WTC11 (cell line): ENCODE measurements around the gene NR3C1. TPM values are rescaled to one million over a fixed set of nuclear protein-coding genes. Genes with fewer than 3 reads are reported as not detected.

Source experiments
- ATAC-seq: fragments of 200-7000 bp; cut with Tn5 transposase; 2 replicates; pipeline ENCODE4 v1.10.0; 2021; ENCODE audit warnings: mild to moderate bottlenecking, moderate library complexity
- Bru-seq: library from RNA; stranded (reverse); fragments of 400-500 nt; gene quantifications from one replicate; lab custom pipeline; 2021; lab: Mats Ljungman, UMichigan
- CTCF ChIA-PET: fragments of 300-600 bp; sonication (Branson Sonifier 250); formaldehyde crosslinking; loops from one replicate; lab custom pipeline; 2021; ENCODE audit warnings: antibody characterized with exemption; lab: Charles Lee
- POLR2A ChIA-PET: fragments of 350-600 bp; sonication (Branson Sonifier 250); formaldehyde crosslinking; loops from one replicate; lab custom pipeline; 2021; ENCODE audit warnings: antibody characterized with exemption; lab: Charles Lee
- DNase-seq: peaks from one replicate; pipeline ENCODE4 v3.0.0; 2021; ENCODE audit warnings: low spot score
- H3K27ac Mint-ChIP-seq: 2 replicates; pipeline ENCODE4 v1.8.0; 2021; ENCODE audit warnings: mixed read lengths
- H3K27me3 Mint-ChIP-seq: 2 replicates; pipeline ENCODE4 v1.8.0; 2021; ENCODE audit warnings: low read depth, mild to moderate bottlenecking, moderate library complexity, mixed read lengths
- H3K36me3 Mint-ChIP-seq: 2 replicates; pipeline ENCODE4 v1.8.0; 2021; ENCODE audit warnings: mixed read lengths
- H3K4me1 Mint-ChIP-seq: 2 replicates; pipeline ENCODE4 v1.8.0; 2022; ENCODE audit warnings: mixed read lengths
- H3K4me3 Mint-ChIP-seq: 2 replicates; pipeline ENCODE4 v1.8.0; 2021; ENCODE audit warnings: mild to moderate bottlenecking, moderate library complexity, mixed read lengths
- H3K9me3 Mint-ChIP-seq: 2 replicates; pipeline ENCODE4 v1.8.0; 2021; ENCODE audit warnings: mixed read lengths
- AR ChIP-seq: fragments of 250-450 bp; sonication (Bioruptor Pico); IDR thresholded peaks from 2 replicates; pipeline ENCODE4 v1.9.0; 2021; ENCODE audit warnings: mild to moderate bottlenecking
- CBFB ChIP-seq: sonication (generic); formaldehyde crosslinking; IDR thresholded peaks from 2 replicates; pipeline ENCODE4 v1.8.1; 2022; ENCODE audit warnings: mild to moderate bottlenecking, low read depth, missing genetic modification reagents
- CREB1 ChIP-seq: sonication (generic); formaldehyde crosslinking; IDR thresholded peaks from 2 replicates; pipeline ENCODE4 v1.8.0; 2023; ENCODE audit warnings: mild to moderate bottlenecking, missing genetic modification reagents
- ESRRA ChIP-seq: sonication (generic); formaldehyde crosslinking; IDR thresholded peaks from 2 replicates; pipeline ENCODE4 v1.8.1; 2022; ENCODE audit warnings: mild to moderate bottlenecking, missing genetic modification reagents, borderline replicate concordance
- FOXJ3 ChIP-seq: sonication (generic); formaldehyde crosslinking; IDR thresholded peaks from 2 replicates; pipeline ENCODE4 v1.9.0; 2021; ENCODE audit warnings: missing genetic modification reagents, mild to moderate bottlenecking, borderline replicate concordance
- FOXP1 ChIP-seq: sonication (generic); formaldehyde crosslinking; IDR thresholded peaks from 2 replicates; pipeline ENCODE4 v1.8.0; 2022; ENCODE audit warnings: missing genetic modification reagents, mild to moderate bottlenecking, moderate library complexity, borderline replicate concordance
- GABPB1 ChIP-seq: sonication (generic); formaldehyde crosslinking; IDR thresholded peaks from 2 replicates; pipeline ENCODE4 v1.8.1; 2023; ENCODE audit warnings: mild to moderate bottlenecking, missing genetic modification reagents
- HMGXB4 ChIP-seq: sonication (generic); formaldehyde crosslinking; IDR thresholded peaks from 2 replicates; pipeline ENCODE4 v1.8.1; 2023; ENCODE audit warnings: mild to moderate bottlenecking, moderate library complexity, missing genetic modification reagents
- JAZF1 ChIP-seq: fragments of 250-450 bp; sonication (Bioruptor Pico); IDR thresholded peaks from 2 replicates; pipeline ENCODE4 v1.9.0; 2021; ENCODE audit warnings: moderate library complexity, mild to moderate bottlenecking, inconsistent platforms
- PREB ChIP-seq: sonication (generic); formaldehyde crosslinking; IDR thresholded peaks from 2 replicates; pipeline ENCODE4 v1.8.1; 2022; ENCODE audit warnings: mild to moderate bottlenecking, missing genetic modification reagents, moderate library complexity, borderline replicate concordance
- RELA ChIP-seq: sonication (generic); formaldehyde crosslinking; IDR thresholded peaks from 2 replicates; pipeline ENCODE4 v1.8.1; 2022; ENCODE audit warnings: missing genetic modification reagents, mild to moderate bottlenecking, borderline replicate concordance
- ZBTB21 ChIP-seq: sonication (generic); formaldehyde crosslinking; IDR thresholded peaks from 2 replicates; pipeline ENCODE4 v1.8.1; 2023; ENCODE audit warnings: mild to moderate bottlenecking, missing genetic modification reagents, borderline replicate concordance
- ZBTB43 ChIP-seq: sonication (generic); formaldehyde crosslinking; IDR thresholded peaks from 2 replicates; pipeline ENCODE4 v1.8.1; 2023; ENCODE audit warnings: mild to moderate bottlenecking, missing genetic modification reagents
- ZNF138 ChIP-seq: sonication (generic); formaldehyde crosslinking; conservative IDR thresholded peaks from 2 replicates; pipeline ENCODE4 v1.8.1; 2022; ENCODE audit warnings: mild to moderate bottlenecking, moderate library complexity, missing genetic modification reagents
- ZNF317 ChIP-seq: sonication (generic); formaldehyde crosslinking; IDR thresholded peaks from 2 replicates; pipeline ENCODE4 v1.8.1; 2023; ENCODE audit warnings: low read depth, mild to moderate bottlenecking, moderate library complexity, missing genetic modification reagents, borderline replicate concordance
- ZNF671 ChIP-seq: fragments of 250-450 bp; sonication (Bioruptor Pico); IDR thresholded peaks from 2 replicates; pipeline ENCODE4 v1.8.0; 2021; ENCODE audit warnings: mild to moderate bottlenecking
- long read RNA-seq, 3 experiments: library from RNA in 1 of 3; library from capped mRNA in 1 of 3; library from polyadenylated mRNA in 1 of 3; unstranded in 2 of 3; stranded (forward) in 1 of 3; transcript quantifications; one replicate each; pipeline ENCODE4 v2.0.0, GENCODE V29; 2021
- total RNA-seq: library from RNA; stranded (reverse); gene quantifications from 3 replicates; pipeline ENCODE4 v1.2.3, GENCODE V29; 2021
- TF ChIP-seq, protein P1 (sequence below): fragments of 250-450 bp; sonication (Bioruptor Pico); IDR thresholded peaks from 2 replicates; pipeline ENCODE4 v1.9.0; 2021; ENCODE audit warnings: moderate library complexity, mild to moderate bottlenecking, inconsistent platforms, borderline replicate concordance
- TF ChIP-seq, protein P2 (sequence below): sonication (generic); formaldehyde crosslinking; IDR thresholded peaks from 2 replicates; pipeline ENCODE4 v1.8.0; 2022; ENCODE audit warnings: mild to moderate bottlenecking, missing genetic modification reagents

The NR3C1 gene
- total RNA-seq (8.7 to 15.0 TPM (median 9.3 TPM) in 3 replicates), Bru-seq, nascent RNA (percentile 53 among the genes with signal in this experiment)
- long read RNA-seq, experiment 1, full-length matches to known transcripts = 11 of 21 reads
- long read RNA-seq, experiment 1, partial matches to known transcripts = 4 of 21 reads
- long read RNA-seq, experiment 1, other reads (novel, unspliced or antisense) = 6 of 21 reads
- long read RNA-seq, experiment 2, partial matches to known transcripts = 0 of 4 reads
- long read RNA-seq, experiment 2, other reads (novel, unspliced or antisense) = 4 of 4 reads
- long read RNA-seq, experiment 3, partial matches to known transcripts = 1 of 3 reads
- long read RNA-seq, experiment 3, other reads (novel, unspliced or antisense) = 0 of 3 reads

DNA sequence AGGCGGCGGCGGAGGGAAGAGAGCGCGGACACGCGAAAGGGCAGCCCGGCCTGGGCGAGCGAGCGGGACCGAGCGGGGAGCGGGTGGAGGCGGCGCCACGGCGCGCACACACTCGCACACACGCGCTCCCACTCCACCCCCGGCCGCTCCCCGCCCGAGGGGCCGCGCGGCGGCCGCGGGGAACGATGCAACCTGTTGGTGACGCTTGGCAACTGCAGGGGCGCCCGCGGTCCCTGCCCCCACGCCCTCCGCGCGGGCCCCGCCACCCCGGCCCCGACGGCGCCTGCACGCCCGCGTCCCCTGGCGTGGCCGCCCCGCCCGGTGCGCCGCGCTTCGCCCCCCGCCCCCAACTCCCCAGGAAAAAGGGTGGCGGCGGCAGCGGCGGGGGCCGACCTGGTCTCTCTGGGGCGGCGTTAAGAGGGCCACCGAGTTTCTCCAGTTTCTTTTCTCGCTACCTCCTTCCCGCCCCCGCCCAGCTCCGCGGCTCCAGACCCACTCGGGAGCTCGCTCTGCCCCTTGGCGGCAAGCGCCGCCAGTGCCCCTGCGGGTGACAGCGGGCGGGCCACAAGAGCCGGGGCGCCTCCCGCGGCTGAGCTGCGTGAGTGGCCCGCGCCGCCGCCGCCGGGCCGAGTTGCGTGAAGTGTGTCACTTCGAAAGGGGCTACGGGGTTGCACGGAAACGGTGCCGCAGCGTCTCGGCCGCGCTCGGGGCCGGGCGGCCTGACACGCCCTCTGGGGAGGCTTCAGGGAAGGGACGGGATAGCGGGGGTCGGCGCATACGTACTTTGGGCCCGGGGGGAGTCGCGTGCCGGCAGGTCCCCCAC, at the start of gene NR3C1:
TSS of gene NR3C1 (minus strand) at position 94 of the 823 bp plus-strand sequence. CDS start 2,847 bp downstream, outside the sequence.
- TF ChIP-seq ESRRA (no peak), ZBTB21 (CRISPR knock-in tag) (no peak), RELA (no peak), ZNF138 (CRISPR knock-in tag) (no peak), ZNF317 (no peak), JAZF1 (CRISPR knock-in tag) (no peak), ZNF671 (CRISPR knock-in tag) (no peak), GABPB1 (CRISPR knock-in tag) (peak; percentile 58; the same call in 1 of the 2 replicates), HMGXB4 (CRISPR knock-in tag) (peak; percentile 31), FOXP1 (CRISPR knock-in tag) (0 out of 2 replicates have a peak, but pooled peaks have one; percentile 13)
- TF ChIP-seq, protein P1, sequence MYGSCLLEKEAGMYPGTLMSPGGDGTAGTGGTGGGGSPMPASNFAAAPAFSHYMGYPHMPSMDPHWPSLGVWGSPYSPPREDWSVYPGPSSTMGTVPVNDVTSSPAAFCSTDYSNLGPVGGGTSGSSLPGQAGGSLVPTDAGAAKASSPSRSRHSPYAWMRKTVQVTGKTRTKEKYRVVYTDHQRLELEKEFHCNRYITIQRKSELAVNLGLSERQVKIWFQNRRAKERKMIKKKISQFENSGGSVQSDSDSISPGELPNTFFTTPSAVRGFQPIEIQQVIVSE (CRISPR knock-in tag) = no peak
- ATAC-seq = peak; percentile 45
- POLR2A ChIA-PET = interaction anchor here (0.6 to 0.7 kb wide), 3 partner anchors 174 to 596 kb away, joined by 4 to 6 read pairs (median 4); no protein-coding TSS in a partner anchor
- peak; percentile 67 for DNase-seq
- CTCF ChIA-PET = interaction anchor here (0.6 to 1.8 kb wide), 13 partner anchors 8 to 564 kb away, joined by 3 to 6 read pairs (median 3); no protein-coding TSS in a partner anchor
- peaks cover 7% of the 10 kb centered on the region for H3K9me3 Mint-ChIP-seq
- H3K27ac Mint-ChIP-seq = no peak within 1 kb of the TSS
- H3K4me1 Mint-ChIP-seq = peaks cover 38% of the 10 kb centered on the region
- H3K27me3 Mint-ChIP-seq = peaks cover 34% of the 10 kb centered on the region
- H3K4me3 Mint-ChIP-seq = peak within 1 kb of the TSS; percentile 83
- H3K36me3 Mint-ChIP-seq = no peaks in the 10 kb centered on the region

DNA sequence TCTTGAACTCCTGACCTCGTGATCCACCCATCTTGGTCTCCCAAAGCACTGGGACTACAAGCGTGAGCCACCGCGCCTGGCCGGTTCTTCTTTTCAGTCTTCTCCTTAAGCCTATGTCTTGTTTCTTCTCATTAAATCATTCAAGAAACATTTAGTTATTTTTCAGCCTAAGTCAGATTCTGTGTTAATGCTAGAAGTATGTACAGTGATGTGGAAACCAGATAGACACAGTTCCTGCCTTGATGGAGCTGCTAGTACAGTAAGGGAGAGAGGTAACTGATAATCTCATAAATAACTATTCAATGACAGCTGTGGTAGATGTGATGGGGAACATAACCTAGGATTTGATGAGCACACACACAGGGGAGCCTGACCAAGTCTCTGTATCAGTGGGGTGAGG, 46.3 kb upstream of the NR3C1 start:
- ATAC-seq = no peak
- CTCF ChIA-PET = no interaction called here
- no peak overlapping the region for H3K4me3 Mint-ChIP-seq

More for the DNA sequence above, 46.3 kb upstream of the NR3C1 start:
- H3K36me3 Mint-ChIP-seq = no peaks in the 10 kb centered on the region
- POLR2A ChIA-PET = no interaction called here
- no peak overlapping the region for H3K27ac Mint-ChIP-seq
- H3K4me1 Mint-ChIP-seq = peaks cover 13% of the 10 kb centered on the region
- no peak for DNase-seq
- no peaks in the 10 kb centered on the region for H3K27me3 Mint-ChIP-seq
- no peaks in the 10 kb centered on the region for H3K9me3 Mint-ChIP-seq
- TF ChIP-seq FOXJ3 = no peak
- TF ChIP-seq CBFB (CRISPR knock-in tag) = no peak
- TF ChIP-seq PREB (CRISPR knock-in tag) = no peak
- TF ChIP-seq ZBTB43 (CRISPR knock-in tag) = no peak
- TF ChIP-seq AR (CRISPR knock-in tag) = no peak
- TF ChIP-seq FOXP1 (CRISPR knock-in tag) = no peak
- TF ChIP-seq, protein P2, sequence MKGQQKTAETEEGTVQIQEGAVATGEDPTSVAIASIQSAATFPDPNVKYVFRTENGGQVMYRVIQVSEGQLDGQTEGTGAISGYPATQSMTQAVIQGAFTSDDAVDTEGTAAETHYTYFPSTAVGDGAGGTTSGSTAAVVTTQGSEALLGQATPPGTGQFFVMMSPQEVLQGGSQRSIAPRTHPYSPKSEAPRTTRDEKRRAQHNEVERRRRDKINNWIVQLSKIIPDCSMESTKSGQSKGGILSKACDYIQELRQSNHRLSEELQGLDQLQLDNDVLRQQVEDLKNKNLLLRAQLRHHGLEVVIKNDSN (CRISPR knock-in tag) = no peak
- TF ChIP-seq CREB1 (CRISPR knock-in tag) = no peak
